Mesodermal cell (in vitro differentiated cells): ENCODE data around the gene BRD3OS. TPM values are rescaled to one million over a fixed set of nuclear protein-coding genes. Genes with fewer than 3 reads are reported as not detected.
A peak's percentile ranks its signal among the peaks of the same experiment; 100 is the strongest.

Experiments
- H3K27ac ChIP-seq: 2 replicates; pipeline ENCODE4 v1.7.0; 2013; ENCODE audit warnings: mild to moderate bottlenecking, low read depth, low read length, moderate library complexity; ENCODE audit not compliant: severe bottlenecking
- H3K36me3 ChIP-seq: 2 replicates; pipeline ENCODE4 v1.7.1; 2013; ENCODE audit warnings: mild to moderate bottlenecking, low read length, moderate library complexity; ENCODE audit not compliant: control insufficient read depth, insufficient read depth
- H3K4me1 ChIP-seq: one replicate; pipeline ENCODE4 v1.7.1; 2013; ENCODE audit warnings: mild to moderate bottlenecking, low read length; ENCODE audit not compliant: insufficient read depth, control insufficient read depth, poor library complexity, severe bottlenecking
- H3K4me3 ChIP-seq: 2 replicates; pipeline ENCODE4 v1.7.0; 2013; ENCODE audit warnings: low read length, control low read depth, mild to moderate bottlenecking; ENCODE audit not compliant: insufficient read depth, poor library complexity, severe bottlenecking; ENCODE audit errors: extremely low read depth
- H3K9me3 ChIP-seq: 2 replicates; pipeline ENCODE4 v1.7.1; 2013; ENCODE audit warnings: mild to moderate bottlenecking, low read length, moderate library complexity; ENCODE audit not compliant: control insufficient read depth
- WGBS, 2 experiments: methylation state at CpG; one replicate each; pipeline ENCODE4 v1.1.5; 2013; ENCODE audit warnings: missing lambda C conversion rate in 2 of 2; ENCODE audit not compliant: insufficient coverage in 2 of 2; 5-methylcytosine and 5-hydroxymethylcytosine counted together
- polyA plus RNA-seq, 2 experiments: library from polyadenylated mRNA; stranded (reverse); fragments of 50-300 nt; gene quantifications; one replicate each; pipeline ENCODE4 v1.2.3, GENCODE V29; 2013

Gene BRD3OS
- polyA plus RNA-seq (2013, experiment 1 of 2): 18.5 TPM
- polyA plus RNA-seq (2013, experiment 2 of 2): 18.4 TPM

GRCh38 chr9:134024828-134025605 lies at the start of gene BRD3OS:
BRD3OS (plus strand) TSS chr9:134025481; CDS start chr9:134026748, 1,267 bp downstream.
- WGBS, 2 experiments: 3% methylated on average over 32 to 37 of the region's 43 CpGs
- H3K4me1 ChIP-seq: peaks cover 8% of the 10 kb centered on the region
- peaks cover 25% of the 10 kb centered on the region for H3K36me3 ChIP-seq
- H3K9me3 ChIP-seq: no peaks in the 10 kb centered on the region
- peak within 1 kb of the TSS; percentile 79 for H3K4me3 ChIP-seq
- H3K27ac ChIP-seq: peak within 1 kb of the TSS; percentile 69

GRCh38 chr9:133975511-133975910 lies 49.8 kb upstream of the BRD3OS start:
- peaks cover 41% of the 10 kb centered on the region for H3K4me1 ChIP-seq
- H3K27ac ChIP-seq: no peak overlapping the region
- H3K9me3 ChIP-seq: no peaks in the 10 kb centered on the region
- whole genome bisulfite sequencing, 2 experiments: 87 to 100% methylated on average over 1 to 2 of the region's 3 CpGs
- H3K36me3 ChIP-seq: peaks cover 8% of the 10 kb centered on the region
- H3K4me3 ChIP-seq: no peak overlapping the region

GRCh38 chr9:133976191-133976861 lies 49.0 kb upstream of the BRD3OS start:
- Histone ChIP-seq H3K4me3 (no peak overlapping the region), H3K9me3 (no peaks in the 10 kb centered on the region), H3K4me1 (peaks cover 37% of the 10 kb centered on the region), H3K36me3 (peaks cover 8% of the 10 kb centered on the region), H3K27ac (no peak overlapping the region)
- 96% methylated on average over 12 to 14 of the region's 17 CpGs for WGBS, 2 experiments

GRCh38 chr9:133976887-133977286 lies 48.4 kb upstream of the BRD3OS start:
- H3K4me1 ChIP-seq: peaks cover 32% of the 10 kb centered on the region
- no peak overlapping the region for H3K4me3 ChIP-seq
- H3K9me3 ChIP-seq: no peaks in the 10 kb centered on the region
- H3K27ac ChIP-seq: no peak overlapping the region
- 95% methylated on average over 9 of the region's 9 CpGs for WGBS, 2 experiments
- H3K36me3 ChIP-seq: peaks cover 8% of the 10 kb centered on the region

- 93 to 95% methylated on average over 26 of the region's 26 CpGs for WGBS, 2 experiments
- peaks cover 8% of the 10 kb centered on the region for H3K36me3 ChIP-seq
- H3K4me1 ChIP-seq: peaks cover 36% of the 10 kb centered on the region
These were observed 47.7 kb upstream of the BRD3OS start for GRCh38 chr9:133977421-133978201.

GRCh38 chr9:133978226-133978898 lies 46.9 kb upstream of the BRD3OS start:
- 88 to 90% methylated on average over 5 of the region's 13 CpGs for WGBS, 2 experiments
- Histone ChIP-seq H3K4me3 (no peak overlapping the region), H3K27ac (peak overlapping the region; percentile 16), H3K36me3 (peaks cover 8% of the 10 kb centered on the region), H3K9me3 (no peaks in the 10 kb centered on the region), H3K4me1 (peaks cover 36% of the 10 kb centered on the region)

More at GRCh38 chr9:133977421-133978201, 47.7 kb upstream of the BRD3OS start:
- H3K9me3 ChIP-seq: no peaks in the 10 kb centered on the region
- no peak overlapping the region for H3K4me3 ChIP-seq
- no peak overlapping the region for H3K27ac ChIP-seq

- peak overlapping the region; percentile 16 for H3K27ac ChIP-seq
- WGBS, 2 experiments: 94 to 95% methylated on average over 14 to 16 of the region's 16 CpGs
- peaks cover 8% of the 10 kb centered on the region for H3K36me3 ChIP-seq
- H3K4me3 ChIP-seq: no peak overlapping the region
- no peaks in the 10 kb centered on the region for H3K9me3 ChIP-seq
- peaks cover 36% of the 10 kb centered on the region for H3K4me1 ChIP-seq
These were observed 46.4 kb upstream of the BRD3OS start for GRCh38 chr9:133978899-133979272.

- peaks cover 11% of the 10 kb centered on the region for H3K36me3 ChIP-seq
- no peak overlapping the region for H3K4me3 ChIP-seq
- 84 to 85% methylated on average over 23 to 29 of the region's 37 CpGs for WGBS, 2 experiments
- peaks cover 31% of the 10 kb centered on the region for H3K4me1 ChIP-seq
- H3K9me3 ChIP-seq: no peaks in the 10 kb centered on the region
- H3K27ac ChIP-seq: no peak overlapping the region
These were observed 45.9 kb upstream of the BRD3OS start for GRCh38 chr9:133979273-133979920.

GRCh38 chr9:133979921-133980863 lies 45.1 kb upstream of the BRD3OS start:
- Histone ChIP-seq H3K9me3 (no peaks in the 10 kb centered on the region), H3K27ac (no peak overlapping the region), H3K4me1 (peaks cover 28% of the 10 kb centered on the region), H3K36me3 (peaks cover 15% of the 10 kb centered on the region), H3K4me3 (no peak overlapping the region)
- 94 to 97% methylated on average over 14 to 18 of the region's 22 CpGs for WGBS, 2 experiments
